SW 1271 (cell line): Measurements from ENCODE around the gene RABL6.

Source experiments
- DNase-seq, 2 experiments: peaks; one replicate each; lab custom pipeline; 2025; lab: John Stamatoyannopoulos, UW

The RABL6 gene

DNA sequence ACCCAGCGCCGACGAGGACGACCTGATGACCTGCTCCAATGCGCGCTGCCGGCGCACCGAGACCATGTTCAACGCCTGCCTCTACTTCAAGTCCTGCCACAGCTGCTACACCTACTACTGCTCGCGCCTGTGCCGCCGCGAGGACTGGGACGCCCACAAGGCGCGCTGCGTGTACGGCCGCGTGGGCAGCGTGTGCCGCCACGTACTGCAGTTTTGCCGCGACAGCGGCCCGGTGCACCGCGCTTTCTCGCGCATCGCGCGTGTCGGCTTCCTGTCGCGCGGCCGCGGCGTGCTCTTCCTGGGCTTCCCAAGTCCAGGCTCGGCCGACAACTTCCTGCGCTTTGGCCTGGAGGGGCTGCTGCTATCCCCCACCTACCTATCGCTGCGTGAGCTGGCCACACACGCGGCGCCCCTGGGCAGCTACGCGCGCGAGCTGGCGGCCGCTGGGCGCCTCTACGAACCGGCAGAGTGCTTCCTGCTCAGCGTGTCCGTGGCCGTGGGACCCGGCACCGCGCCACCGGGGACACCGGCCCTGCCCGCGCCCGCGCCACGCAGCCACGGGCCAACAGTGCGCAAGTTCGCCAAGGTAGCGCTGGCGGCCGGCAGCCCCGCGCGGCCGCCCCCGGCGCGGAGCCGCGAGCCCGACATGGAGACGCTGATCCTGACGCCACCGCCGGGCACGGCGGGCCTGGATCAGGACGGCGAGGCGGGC, 38.8 kb downstream of the RABL6 start:
- no peak for DNase-seq

GRCh38 chr9:136847088-136847825, 39.5 kb downstream of the RABL6 start:
- DNase-seq = peak; percentile 26 to 63

DNA sequence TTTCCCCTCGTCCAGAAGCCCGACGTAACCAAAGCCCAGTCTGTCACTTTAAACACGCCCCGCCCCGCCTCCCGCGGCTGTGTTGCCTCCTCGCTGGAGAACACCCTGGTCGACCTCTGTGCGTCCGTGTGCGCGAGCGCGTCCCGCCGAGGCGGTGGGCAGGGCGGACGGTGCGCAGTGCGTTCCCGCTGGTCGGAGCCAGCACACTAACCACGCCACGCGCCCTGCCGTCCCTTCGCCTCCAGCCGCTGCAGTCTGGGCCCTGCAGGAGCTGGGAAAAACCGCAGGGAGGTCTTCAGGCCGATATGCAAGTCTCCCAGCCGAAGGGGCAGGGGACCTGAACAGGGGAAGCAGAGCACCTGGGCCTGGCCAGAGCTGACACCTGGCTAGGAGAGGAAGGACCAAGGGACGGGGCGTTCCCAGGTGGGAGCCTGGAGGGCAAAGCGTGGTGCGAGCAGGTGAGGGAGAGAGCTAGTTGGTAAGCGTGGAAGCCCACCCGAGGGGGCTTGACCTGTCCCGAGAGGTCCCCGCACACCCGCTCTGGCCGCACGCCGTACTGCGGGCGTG, 40.2 kb downstream of the RABL6 start:
- peak; percentile 64 to 86 for DNase-seq

GRCh38 chr9:136848393-136849037, 40.8 kb downstream of the RABL6 start:
- no peak for DNase-seq

DNA sequence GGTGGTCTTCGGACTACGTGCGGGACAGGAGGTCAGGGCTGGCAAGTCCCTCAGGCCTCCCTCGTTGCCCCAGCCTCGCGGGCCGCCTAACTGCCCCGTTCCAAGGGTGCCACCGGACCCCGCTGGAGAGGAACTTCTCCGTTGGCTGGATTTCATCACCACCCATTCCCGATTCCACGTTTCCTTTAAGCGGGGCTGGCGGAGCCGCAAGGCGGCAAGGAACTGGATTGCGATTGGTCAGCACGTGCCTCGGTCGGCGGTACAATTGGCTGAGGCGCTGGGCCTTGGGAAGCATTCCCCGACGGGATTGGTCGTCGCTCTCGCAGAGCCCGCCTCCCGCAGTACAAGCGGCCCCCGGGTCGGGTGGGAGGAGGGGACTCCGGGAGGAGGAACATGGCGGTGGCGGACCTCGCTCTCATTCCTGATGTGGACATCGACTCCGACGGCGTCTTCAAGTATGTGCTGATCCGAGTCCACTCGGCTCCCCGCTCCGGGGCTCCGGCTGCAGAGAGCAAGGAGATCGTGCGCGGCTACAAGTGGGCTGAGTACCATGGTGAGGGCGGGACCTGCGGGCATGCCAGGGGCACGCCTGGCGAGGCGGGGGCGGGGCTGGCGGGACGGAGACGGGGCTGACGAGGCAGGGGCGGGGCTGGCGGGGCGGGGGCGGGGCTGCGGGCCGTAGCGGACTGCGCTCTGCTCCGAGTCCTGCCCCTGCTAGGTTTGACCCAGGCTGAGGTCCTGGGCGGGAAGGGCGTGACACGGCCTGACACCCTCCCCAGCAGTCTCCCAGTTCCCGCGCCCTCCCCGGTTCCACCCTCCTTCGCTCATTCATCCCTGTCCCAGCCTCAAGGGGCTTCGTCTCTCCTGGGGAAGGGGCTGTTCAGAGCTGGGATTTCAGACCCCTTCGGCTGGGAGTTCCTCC, 41.6 kb downstream of the RABL6 start, which contains the start of gene PHPT1:
Gene PHPT1, plus strand, starts transcription at position 372 of the 922 bp plus-strand sequence. Its CDS starts 22 bp downstream, at position 394.
- DNase-seq = peak; percentile 99

- no peak for DNase-seq
These were observed 42.5 kb downstream of the RABL6 start for GRCh38 chr9:136849960-136850865.

DNA sequence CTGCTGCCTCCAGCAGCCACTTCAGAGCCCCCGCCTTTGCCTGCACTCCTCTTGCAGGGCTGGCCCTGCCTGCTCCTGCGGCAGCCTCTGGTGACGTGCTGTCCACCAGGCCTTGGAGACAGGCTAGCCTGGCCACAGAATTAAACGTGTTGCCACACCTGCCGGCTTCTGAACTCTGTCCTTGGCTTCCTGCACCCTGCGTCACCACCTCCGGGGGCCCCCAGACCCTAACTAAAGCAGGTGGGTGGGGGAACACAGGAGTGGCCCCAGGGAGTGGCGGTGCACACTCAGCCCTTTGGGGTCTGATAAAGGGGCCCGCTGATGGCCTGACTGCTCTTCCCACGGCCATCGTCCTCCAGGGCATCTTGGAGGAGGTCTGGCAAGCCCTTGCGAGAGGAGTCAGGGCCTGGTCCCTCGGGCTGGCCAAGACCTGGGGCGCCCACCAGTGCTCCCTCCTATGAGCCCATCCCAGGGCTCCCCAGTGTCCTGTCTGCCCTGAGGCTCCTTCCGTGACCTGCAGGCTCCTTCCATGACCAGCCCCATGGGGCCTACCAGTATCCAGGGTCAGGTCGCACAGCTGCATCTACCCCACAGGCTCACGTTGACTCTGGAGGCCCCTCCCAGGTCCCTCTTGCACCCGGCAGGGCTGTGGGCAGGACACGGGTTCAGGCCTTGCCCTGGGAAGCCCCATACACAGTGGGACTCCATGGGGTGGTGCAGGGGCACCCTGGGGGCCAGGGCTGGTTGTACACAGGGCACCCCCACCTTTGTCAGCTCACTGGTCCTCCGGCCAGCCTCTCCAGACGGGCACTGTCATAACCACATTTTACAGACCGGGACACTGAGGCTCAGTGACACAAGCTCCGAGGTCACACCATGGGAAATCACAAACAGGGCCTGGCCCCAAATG, 43.4 kb downstream of the RABL6 start:
- no peak for DNase-seq

- DNase-seq = no peak
These were observed 44.4 kb downstream of the RABL6 start, which contains the start of gene MAMDC4 for GRCh38 chr9:136851941-136852663. Gene MAMDC4 (plus strand): TSS chr9:136852346. CDS start chr9:136852417, 71 bp downstream.

DNA sequence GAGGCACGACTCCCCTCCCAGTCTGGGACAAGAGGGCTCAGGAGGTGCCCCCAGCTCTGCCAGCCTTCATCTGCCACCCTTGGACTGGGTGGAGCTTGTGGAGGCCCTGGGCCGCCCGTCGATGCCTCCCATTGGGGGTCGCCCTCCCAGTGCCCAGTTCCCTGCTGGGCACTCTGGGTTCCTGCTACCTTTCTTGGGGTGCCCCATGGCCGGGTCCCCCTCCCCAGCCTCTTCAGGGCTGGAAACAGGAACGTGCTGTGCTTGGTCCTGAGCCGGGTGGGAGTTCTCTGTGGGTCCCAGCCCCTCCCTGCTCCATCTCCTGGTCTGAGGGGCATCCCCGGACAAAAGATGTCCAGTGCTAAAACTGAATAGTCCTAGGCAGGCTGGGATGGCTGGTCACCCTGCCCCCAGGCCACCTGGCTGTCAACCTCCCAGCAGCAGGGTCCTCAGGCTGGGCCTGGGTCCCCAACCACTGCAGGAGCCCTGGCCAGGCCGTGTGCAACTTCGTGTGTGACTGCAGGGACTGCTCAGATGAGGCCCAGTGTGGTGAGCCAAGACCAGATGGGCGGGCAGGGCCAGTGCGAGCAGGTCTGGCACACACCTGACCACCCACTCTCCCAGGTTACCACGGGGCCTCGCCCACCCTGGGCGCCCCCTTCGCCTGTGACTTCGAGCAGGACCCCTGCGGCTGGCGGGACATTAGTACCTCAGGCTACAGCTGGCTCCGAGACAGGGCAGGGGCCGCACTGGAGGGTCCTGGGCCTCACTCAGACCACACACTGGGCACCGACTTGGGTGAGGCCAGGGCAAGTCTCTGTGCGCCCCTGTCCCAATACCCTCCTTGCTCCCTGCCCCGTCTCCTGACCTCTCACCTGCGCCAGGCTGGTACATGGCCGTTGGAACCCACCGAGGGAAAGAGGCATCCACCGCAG, 45.2 kb downstream of the RABL6 start:
- DNase-seq = no peak

GRCh38 chr9:136853596-136854112, 45.9 kb downstream of the RABL6 start:
- DNase-seq = no peak

DNA sequence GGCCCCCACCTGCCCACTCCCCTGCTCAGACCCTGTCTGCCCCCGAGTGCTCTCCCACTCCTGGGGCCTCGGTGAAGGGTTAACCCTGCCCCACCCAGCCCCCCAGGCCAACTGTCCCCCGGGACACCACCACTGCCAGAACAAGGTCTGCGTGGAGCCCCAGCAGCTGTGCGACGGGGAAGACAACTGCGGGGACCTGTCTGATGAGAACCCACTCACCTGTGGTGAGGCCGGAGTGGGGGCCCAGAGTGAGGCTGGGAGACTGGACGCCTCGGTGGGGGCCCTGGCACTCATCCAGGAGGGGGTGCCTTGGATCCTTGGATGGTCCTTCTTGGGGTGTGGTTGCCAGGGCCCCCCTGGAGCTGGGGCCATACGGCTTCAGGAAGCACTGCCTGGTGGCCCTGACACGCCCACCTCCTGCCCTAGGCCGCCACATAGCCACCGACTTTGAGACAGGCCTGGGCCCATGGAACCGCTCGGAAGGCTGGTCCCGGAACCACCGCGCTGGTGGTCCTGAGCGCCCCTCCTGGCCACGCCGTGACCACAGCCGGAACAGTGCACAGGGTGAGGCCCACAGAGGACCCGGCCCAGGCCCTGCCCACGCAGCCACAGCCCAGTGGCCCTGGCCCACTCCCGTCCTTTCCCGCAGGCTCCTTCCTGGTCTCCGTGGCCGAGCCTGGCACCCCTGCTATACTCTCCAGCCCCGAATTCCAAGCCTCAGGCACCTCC, 46.5 kb downstream of the RABL6 start:
- no peak for DNase-seq

DNA sequence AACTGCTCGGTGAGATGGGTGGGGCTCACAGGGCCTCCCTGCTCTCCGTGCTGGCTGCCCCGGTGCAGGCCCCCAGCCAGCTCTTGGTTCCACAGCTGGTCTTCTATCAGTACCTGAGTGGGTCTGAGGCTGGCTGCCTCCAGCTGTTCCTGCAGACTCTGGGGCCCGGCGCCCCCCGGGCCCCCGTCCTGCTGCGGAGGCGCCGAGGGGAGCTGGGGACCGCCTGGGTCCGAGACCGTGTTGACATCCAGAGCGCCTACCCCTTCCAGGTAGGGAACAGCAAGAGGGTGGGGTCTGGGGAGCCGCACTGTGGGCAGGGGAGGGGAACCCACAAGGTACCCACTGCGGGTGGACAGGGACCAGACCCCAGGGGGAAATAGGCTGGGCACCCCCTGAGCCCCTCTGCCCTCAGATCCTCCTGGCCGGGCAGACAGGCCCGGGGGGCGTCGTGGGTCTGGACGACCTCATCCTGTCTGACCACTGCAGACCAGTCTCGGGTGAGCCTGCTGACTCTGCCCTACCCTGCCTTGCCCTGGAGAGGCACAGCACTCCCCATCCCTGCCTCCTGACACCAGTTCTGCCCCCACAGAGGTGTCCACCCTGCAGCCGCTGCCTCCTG, 47.2 kb downstream of the RABL6 start:
- no peak for DNase-seq

DNA sequence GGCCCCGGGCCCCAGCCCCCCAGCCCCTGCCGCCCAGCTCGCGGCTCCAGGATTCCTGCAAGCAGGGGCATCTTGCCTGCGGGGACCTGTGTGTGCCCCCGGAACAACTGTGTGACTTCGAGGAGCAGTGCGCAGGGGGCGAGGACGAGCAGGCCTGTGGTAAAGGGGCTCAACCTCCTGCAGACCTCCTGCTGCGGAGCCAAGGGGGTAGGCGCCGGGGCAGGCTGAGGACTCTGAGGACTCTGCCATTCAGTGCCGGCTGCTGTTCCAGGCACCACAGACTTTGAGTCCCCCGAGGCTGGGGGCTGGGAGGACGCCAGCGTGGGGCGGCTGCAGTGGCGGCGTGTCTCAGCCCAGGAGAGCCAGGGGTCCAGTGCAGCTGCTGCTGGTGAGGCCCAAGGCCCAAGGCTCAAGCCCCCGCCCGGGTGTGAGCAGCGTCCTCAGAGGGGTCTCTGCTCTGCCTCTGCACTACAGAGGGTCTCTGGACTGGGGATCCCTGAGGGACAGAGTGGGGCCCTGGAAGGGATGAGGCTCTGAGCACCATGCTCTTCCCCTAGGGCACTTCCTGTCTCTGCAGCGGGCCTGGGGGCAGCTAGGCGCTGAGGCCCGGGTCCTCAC, 47.8 kb downstream of the RABL6 start:
- DNase-seq = no peak

DNA sequence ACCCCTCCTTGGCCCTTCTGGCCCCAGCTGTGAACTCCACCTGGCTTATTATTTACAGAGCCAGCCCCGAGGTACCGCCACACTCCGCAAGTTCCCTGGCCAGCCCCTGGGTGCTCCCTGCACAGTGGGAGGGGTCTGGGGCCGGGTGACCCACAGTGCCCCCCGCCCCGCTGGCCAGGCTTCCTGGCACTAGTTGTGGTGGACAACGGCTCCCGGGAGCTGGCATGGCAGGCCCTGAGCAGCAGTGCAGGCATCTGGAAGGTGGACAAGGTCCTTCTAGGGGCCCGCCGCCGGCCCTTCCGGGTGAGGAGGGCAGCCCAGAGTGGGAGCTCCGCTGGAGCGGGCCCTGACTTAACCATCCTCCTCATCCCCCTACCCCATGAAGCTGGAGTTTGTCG, 48.3 kb downstream of the RABL6 start:
- no peak for DNase-seq

GRCh38 chr9:136856541-136857141, 48.9 kb downstream of the RABL6 start:
- DNase-seq = no peak
